OCI-LY1 (cell line): ENCODE results near the gene TP53RK.

Experiments
- CTCF ChIP-seq: fragments of 200-600 bp; sonication (generic), shearing (Covaris generic); IDR thresholded peaks from 2 replicates; pipeline ENCODE4 v1.5.1; 2017; ENCODE audit warnings: mild to moderate bottlenecking, antibody characterized with exemption, low read length, moderate library complexity, mixed read lengths
- EZH2 ChIP-seq: fragments of 200-600 bp; sonication (generic), shearing (Covaris generic); IDR thresholded peaks from 2 replicates; pipeline ENCODE4 v1.8.0; 2017; ENCODE audit warnings: borderline replicate concordance, mixed run types, mild to moderate bottlenecking, antibody characterized with exemption, low read length, moderate library complexity, mixed read lengths

- TF ChIP-seq CTCF: no peak
- TF ChIP-seq EZH2: no peak
These were observed 16.1 kb upstream of the TP53RK start for GRCh38 chr20:46705378-46705729.
